ENCODE results near the gene AGR3.
"Not testable (repeated sequence)": the region's sequence is repeated elsewhere in the genome, so short reads cannot be mapped to it uniquely, and the experiment has no call there.

AGR3 gene

GRCh38 chr7:16891338-16891737 is 9.6 kb upstream of the AGR3 start:
- DNase-seq, result peak; percentile 4

DNA sequence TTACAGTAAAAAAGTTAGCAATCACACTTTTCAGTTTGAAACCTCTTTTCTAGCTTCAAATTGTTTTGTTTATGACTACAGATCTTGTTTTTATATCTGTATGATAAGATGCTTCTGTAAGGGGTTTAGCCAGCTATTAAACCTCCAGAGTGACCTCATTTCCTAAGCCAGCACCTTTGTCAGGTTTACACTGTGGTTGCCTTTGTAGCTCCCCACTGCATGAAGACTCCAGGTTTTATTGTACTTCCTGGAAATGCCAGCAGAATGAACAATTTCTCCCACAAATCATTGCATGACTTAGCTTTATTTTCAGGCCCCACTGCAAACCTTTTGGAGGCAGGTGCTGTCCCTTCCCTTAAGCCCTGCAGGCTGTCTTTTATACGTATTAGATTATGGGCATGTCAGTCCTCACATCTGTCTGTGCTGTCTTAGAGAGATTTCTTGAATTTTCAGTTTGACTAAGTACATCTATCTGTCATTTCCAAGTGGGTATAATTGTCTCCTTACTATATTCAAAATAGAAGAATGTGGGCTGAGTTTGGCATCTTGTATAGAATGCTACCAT is 8.2 kb upstream of the AGR3 start:
- DNase-seq, result no peak

GRCh38 chr7:16889305-16889704 is 7.5 kb upstream of the AGR3 start:
- DNase-seq, result no peak

DNA sequence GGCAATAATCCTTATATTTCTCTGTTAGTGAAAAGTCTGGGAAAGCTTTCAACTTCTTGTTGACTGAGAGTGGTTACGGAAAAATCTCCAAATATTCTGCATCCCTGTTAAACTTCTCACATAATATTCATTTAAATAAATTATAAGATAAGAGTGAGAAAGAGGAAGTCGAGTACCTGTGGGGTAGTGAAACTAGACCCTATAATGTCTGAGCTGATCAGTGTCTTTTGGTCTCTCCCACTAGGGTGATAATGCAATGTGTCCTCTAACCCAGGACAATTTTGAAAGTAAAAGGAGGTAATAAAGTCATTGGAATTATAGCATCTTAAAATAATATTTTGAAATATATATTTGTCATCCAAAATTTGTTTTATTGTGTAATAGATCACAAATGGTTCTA is 2.1 kb upstream of the AGR3 start:
- no peak for DNase-seq

DNA sequence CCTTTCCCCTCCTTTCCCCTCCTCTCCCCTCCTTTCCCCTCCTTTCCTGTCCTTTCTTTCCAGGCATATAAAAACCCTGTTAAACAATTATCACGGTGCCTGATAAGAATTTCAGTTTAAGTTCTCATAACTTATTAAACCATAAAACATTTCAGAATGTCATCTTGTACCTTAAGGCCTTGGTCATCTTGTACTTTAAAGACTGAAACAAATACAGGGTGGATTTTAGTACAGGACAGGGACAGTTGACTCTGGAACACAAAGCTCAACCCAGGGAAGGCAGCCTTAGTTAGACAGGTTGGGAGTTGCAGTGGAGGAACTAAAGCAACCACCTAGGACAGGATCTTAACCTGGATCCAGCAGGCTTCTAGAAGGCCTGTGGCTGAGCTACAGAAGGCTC is 1.2 kb downstream of the AGR3 start:
- no peak for DNase-seq

- DNase-seq, result no peak
Observed at GRCh38 chr7:16879181-16879580, 2.6 kb downstream of the AGR3 start.

DNA sequence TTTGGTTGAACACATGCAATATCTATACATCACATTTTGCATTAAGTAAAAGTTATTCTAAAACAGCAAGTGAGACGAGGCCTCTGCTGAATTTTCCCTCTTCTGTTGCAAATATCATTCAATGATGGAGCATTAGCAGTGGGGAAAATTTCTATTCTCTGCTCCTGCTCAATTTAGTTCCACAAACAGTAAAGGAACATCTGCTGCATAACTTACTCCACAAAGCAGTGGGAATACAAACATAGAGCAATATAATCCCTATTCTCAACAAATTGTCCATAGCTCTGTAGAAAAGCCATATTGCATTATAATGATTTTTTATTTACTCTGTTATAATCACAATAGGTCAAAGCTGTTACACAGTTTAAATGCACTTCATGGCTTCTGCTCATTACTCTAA is 5.9 kb downstream of the AGR3 start:
- no peak for DNase-seq

DNA sequence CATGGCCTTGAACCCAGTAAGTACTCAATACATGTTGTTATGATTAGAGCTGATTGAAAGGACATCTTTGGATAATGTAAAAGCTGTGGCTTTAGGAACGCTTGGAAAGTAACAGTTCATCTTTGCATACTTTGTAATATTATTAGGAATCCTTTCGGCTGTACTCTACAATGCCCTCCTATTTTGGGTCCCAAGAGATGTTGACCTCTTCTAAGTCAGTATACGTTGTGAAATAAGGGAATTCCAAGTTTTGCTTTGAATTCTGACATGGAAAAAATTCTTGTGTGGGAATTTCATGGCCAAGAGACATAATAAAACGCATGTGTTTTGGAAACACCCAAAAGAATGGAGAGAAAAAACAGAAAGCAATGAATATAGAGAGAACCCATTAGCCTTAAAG is 7.7 kb downstream of the AGR3 start:
- no peak for DNase-seq

- no peak for DNase-seq
Observed at GRCh38 chr7:16867328-16867727, 14.5 kb downstream of the AGR3 start.

GRCh38 chr7:16853189-16853588 is 28.6 kb downstream of the AGR3 start:
- not testable (repeated sequence) for DNase-seq

- peak; percentile 2 for DNase-seq
Observed at GRCh38 chr7:16851829-16852228, 30.0 kb downstream of the AGR3 start.

- DNase-seq, result no peak
Observed at GRCh38 chr7:16850614-16851466, 30.9 kb downstream of the AGR3 start.

DNA sequence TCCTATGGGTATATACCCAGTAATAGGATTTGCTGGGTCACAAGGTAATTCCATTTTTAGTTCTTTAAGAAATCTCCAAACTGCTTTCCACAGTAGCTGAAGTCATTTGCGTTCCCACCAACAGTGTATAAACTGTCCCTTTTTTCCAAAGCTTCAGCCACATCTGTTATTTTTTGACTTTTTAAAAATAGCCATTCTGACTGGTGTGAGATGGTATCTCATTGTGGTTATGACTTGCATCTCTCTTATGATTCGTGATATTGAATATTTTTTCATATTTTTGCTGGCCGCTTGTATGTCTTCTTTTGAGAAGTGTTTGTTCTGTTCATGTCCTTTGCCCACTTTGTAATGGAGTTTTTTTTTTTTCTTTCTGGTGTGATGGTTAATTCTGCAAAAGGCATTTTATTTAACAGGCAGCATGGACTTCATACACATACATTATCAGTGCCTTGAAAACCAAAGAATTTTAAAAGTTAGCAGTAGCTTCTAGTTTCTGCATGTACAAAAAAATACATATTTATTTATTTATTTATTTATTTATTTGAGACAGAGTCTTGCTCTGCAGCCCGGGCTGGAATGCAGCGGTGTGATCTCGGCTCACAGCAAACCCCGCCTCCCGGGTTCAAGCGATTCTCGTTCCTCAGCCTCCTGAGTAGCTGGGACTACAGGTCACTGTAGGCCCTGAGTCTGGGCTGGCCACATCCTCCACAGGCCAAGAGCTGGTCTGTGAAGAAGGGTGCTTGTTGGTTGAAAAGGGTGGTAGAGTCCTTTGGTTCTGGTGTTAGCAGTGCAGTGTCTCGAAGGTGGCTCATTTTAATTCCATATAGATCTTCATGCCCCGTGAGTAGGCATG is 32.3 kb downstream of the AGR3 start:
- no peak for DNase-seq

DNA sequence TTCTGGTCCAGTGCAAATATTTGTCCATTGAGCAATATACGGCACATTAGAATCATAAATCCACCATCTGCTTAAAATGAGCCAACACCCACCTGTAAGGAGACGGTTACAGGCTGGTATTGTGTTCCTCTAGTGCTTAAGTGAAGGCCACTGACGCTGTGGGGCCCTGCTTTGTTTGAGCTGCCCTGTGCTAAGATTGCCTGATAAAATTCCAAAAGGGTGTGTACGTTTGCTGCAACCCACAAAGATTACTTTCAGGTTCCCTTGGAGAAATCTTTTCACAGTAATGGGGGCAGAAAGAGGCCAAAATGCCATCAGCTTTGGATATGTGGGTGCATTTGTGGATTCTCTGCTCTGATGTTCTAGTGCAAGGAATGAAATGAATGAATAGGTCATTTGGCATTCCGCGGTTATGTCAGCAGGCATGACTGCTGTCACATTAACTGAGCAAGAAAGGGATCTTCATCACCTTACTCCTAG is 34.4 kb downstream of the AGR3 start:
- no peak for DNase-seq

DNA sequence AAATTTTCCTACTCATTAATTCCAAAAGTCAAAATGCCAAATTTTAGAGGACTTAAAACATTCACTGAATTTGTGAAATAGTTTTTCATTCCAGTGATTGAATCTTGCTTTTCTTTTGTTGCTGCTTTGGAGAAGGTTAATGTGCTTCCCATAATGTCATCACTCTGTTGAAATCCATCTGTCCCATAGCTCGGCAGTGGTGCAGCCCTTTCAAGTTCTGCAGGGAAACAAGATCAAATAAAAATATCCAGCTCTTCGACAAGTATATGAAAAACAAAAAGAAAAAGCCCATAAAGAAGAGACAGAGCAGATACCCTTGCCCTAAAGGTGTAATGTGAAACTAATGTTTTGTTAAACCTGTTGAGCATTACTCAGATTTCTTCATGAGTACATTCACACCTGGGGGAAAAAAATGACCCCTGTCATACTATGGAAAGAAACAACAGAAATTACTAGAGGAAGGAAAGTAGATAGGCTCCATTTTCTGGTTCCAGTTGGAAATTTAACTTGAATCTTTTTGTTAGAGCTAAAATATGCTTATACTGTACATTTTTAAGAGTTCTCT is 35.1 kb downstream of the AGR3 start:
- DNase-seq, result no peak

GRCh38 chr7:16845746-16846145 is 36.0 kb downstream of the AGR3 start:
- DNase-seq, result no peak

DNA sequence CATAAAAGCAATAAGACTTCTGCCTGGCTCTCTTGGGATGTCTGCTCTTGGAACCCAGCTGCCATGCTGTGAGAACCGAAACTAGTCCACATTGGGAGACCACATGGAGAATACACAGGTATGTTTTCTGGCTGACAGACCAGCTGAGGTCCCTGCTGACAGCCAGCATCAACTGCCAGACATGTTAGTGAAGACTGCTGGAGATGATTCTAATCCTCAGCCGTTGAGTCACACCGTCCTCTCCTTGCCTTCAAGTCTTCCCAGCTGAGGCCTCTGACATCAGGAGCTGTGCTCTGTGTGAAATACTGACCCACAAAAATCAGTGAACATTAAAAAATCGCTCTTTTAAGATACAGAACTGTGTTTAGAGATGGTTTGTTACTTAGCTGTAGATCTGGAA is 40.1 kb downstream of the AGR3 start:
- no peak for DNase-seq

GRCh38 chr7:16840094-16840493 is 41.7 kb downstream of the AGR3 start:
- no peak for DNase-seq

- DNase-seq, result no peak
Observed at GRCh38 chr7:16839646-16840045, 42.1 kb downstream of the AGR3 start.

- no peak for DNase-seq
Observed at GRCh38 chr7:16838891-16839290, 42.9 kb downstream of the AGR3 start.

- no peak for DNase-seq
Observed at GRCh38 chr7:16838386-16838785, 43.4 kb downstream of the AGR3 start.

GRCh38 chr7:16836481-16836880 is 45.3 kb downstream of the AGR3 start:
- no peak for DNase-seq

- DNase-seq, result no peak
Observed at GRCh38 chr7:16833373-16833772, 48.4 kb downstream of the AGR3 start.
